Heart left ventricle (tissue), 13 donors: ENCODE measurements around the gene TLE2.

ENCODE experiments used
- CTCF ChIP-seq, 12 donors: fragments of 200-600 bp; sonication (generic) in 4 of 12; IDR thresholded peaks; one replicate each; pipeline versions ENCODE4 v1.5.0 to v1.8.0; 2018 to 2022; ENCODE audit warnings: antibody characterized with exemption in 12 of 12, mild to moderate bottlenecking in 5 of 12
- POLR2A ChIP-seq, 2 donors: fragments of 450-650 bp; IDR thresholded peaks; one replicate each; pipeline ENCODE4 v1.6.1; 2017; ENCODE audit warnings: antibody characterized with exemption in 2 of 2, mild to moderate bottlenecking in 2 of 2, moderate library complexity in 2 of 2
- donor health status: ischemic (EF 13 %, LVEDD 7.1; RV severe dilation, severe dysfunction).
- donor health status: DM: no; HTN: yes; CAD: no.
- donor health status: DM: no; HTN: no; CAD: no.
- donor health status: ischemic (EF 25% LVEDD 6.9; RV normal size, moderate dysfunction).
- donor health status: ischemic (EF 25% LVEDD 5.7; RV mildly dilated, moderate dysfunction).
- donor health status: ischemic (EF 35%, LVEDD 5.7; RV mildly dilated, moderate dysfunction).
- donor health status: nonischemic (EF 11% LVEDD 7.7; RV severe dilation, severe dysfunction).
- donor health status: DM: yes; HTN: yes; CAD: no.
- donor health status: PGD.
- donor health status: ischemic (EF 29% LVEDD 5.4; RV normal size, mild dysfunction).
- donor health status: nonischemic (EF 23%, LVEDD 6.1; RV moderate dilation, normal function).

GRCh38 chr19:3055741-3056416 is 26.8 kb upstream of the TLE2 start:
- no peak for TF ChIP-seq CTCF (IDR thresholded peaks at IDR 0.05)
- TF ChIP-seq POLR2A (IDR thresholded peaks at IDR 0.05) = no peak
